NB4 (cell line): Measurements from ENCODE around the gene CCR7.

ENCODE experiments used
- CTCF ChIP-seq: IDR thresholded peaks from one replicate; pipeline ENCODE4 v1.5.1; 2012; ENCODE audit warnings: low read depth, low read length
- MAX ChIP-seq: IDR thresholded peaks from 2 replicates; pipeline ENCODE4 v1.6.1; 2011; ENCODE audit warnings: low read depth, low read length
- MYC ChIP-seq: IDR thresholded peaks from 2 replicates; pipeline ENCODE4 v1.6.1; 2011; ENCODE audit warnings: low read depth, low read length
- POLR2A ChIP-seq: IDR thresholded peaks from 2 replicates; pipeline ENCODE4 v1.6.1; 2011; ENCODE audit warnings: mild to moderate bottlenecking; ENCODE audit not compliant: insufficient read length; ENCODE audit errors: extremely low read depth

- TF ChIP-seq CTCF = no peak
- no peak for TF ChIP-seq POLR2A
- no peak for TF ChIP-seq MAX
- no peak for TF ChIP-seq MYC
These were observed 26.2 kb downstream of the CCR7 start for GRCh38 chr17:40538936-40539705.
